ENCODE measurements around the gene TSPAN16. TPM values are rescaled to one million over a fixed set of nuclear protein-coding genes. Genes with fewer than 3 reads are reported as not detected.

Gene TSPAN16
- total and polyA plus RNA-seq, 2 of the 13 experiments (the other 11 are each of a cell fraction or from before 2014, with no cell fraction given), result not detected

GRCh38 chr19:11324079-11324661, 28.2 kb downstream of the TSPAN16 start (continued):
- TF ChIP-seq GLI4 (CRISPR knock-in tag; IDR thresholded peaks at IDR 0.05; ENCODE audit: borderline replicate concordance) (no peak), ZNF777 (CRISPR knock-in tag; IDR thresholded peaks at IDR 0.05) (no peak), ZNF572 (CRISPR knock-in tag; IDR thresholded peaks at IDR 0.05) (no peak), SOX13 (IDR thresholded peaks at IDR 0.05) (no peak), SOX13 (CRISPR knock-in tag; conservative IDR thresholded peaks at IDR 0.05 in 1 of 2, IDR thresholded peaks at IDR 0.05 in 1 of 2) (peak in 1 of 2 experiments; percentile 70; a peak in 2 of 4 replicates), ELF1 (CRISPR knock-in tag; IDR thresholded peaks at IDR 0.05) (0 out of 2 replicates have a peak, but pooled peaks have one; percentile 26), CENPBD1 (CRISPR knock-in tag; IDR thresholded peaks at IDR 0.05; ENCODE audit: borderline replicate concordance, low read depth) (no peak), MAFF (IDR thresholded peaks at IDR 0.05; ENCODE audit: low read depth, low read length) (no peak), ARNT (IDR thresholded peaks at IDR 0.05) (no peak), ZSCAN5A (CRISPR knock-in tag; IDR thresholded peaks at IDR 0.05; ENCODE audit: borderline replicate concordance) (0 out of 2 replicates have a peak, but pooled peaks have one; percentile 19), SMAD9 (CRISPR knock-in tag; IDR thresholded peaks at IDR 0.05) (no peak), FOXC1 (CRISPR knock-in tag; IDR thresholded peaks at IDR 0.05; ENCODE audit: borderline replicate concordance) (no peak), BATF2 (CRISPR knock-in tag; IDR thresholded peaks at IDR 0.05) (no peak), ZXDC (CRISPR knock-in tag; IDR thresholded peaks at IDR 0.05) (no peak), CEBPB (IDR thresholded peaks at IDR 0.05; ENCODE audit: borderline replicate concordance, low read depth, low read length) (peak; percentile 98), ZNF747 (CRISPR knock-in tag; IDR thresholded peaks at IDR 0.05; ENCODE audit: borderline replicate concordance) (no peak), TBP (CRISPR knock-in tag; IDR thresholded peaks at IDR 0.05) (no peak), ZMYM3 (CRISPR knock-in tag; IDR thresholded peaks at IDR 0.05) (peak; percentile 64; the same call in 1 of the 2 replicates), SMAD3 (CRISPR knock-in tag; IDR thresholded peaks at IDR 0.05) (0 out of 2 replicates have a peak, but pooled peaks have one; percentile 56), SATB2 (CRISPR knock-in tag; IDR thresholded peaks at IDR 0.05) (no peak), RARA (CRISPR knock-in tag; IDR thresholded peaks at IDR 0.05) (peak; percentile 48), ZNF350 (CRISPR knock-in tag; IDR thresholded peaks at IDR 0.05; ENCODE audit: borderline replicate concordance, low read depth) (peak; percentile 79; the same call in 1 of the 2 replicates), ZNF251 (CRISPR knock-in tag; IDR thresholded peaks at IDR 0.05) (no peak)
